Measurements from ENCODE around the gene OMP.

Gene OMP

GRCh38 chr11:77120571-77120970, 17.9 kb downstream of the OMP start:
- in situ Hi-C loops (cut with MboI; ENCODE audit: low sequenced_read_pairs) = no loop called here

- in situ Hi-C loops (cut with MboI; ENCODE audit: low sequenced_read_pairs) = no loop called here
Observed at GRCh38 chr11:77121096-77121640, 18.5 kb downstream of the OMP start.

- in situ Hi-C loops (cut with MboI; ENCODE audit: low sequenced_read_pairs) = no loop called here
Observed at GRCh38 chr11:77121876-77122575, 19.4 kb downstream of the OMP start.

- in situ Hi-C loops (cut with MboI; ENCODE audit: low sequenced_read_pairs) = no loop called here
Observed at GRCh38 chr11:77122576-77123212, 20.1 kb downstream of the OMP start.

GRCh38 chr11:77123591-77123990, 21.0 kb downstream of the OMP start:
- in situ Hi-C loops (cut with MboI; ENCODE audit: low sequenced_read_pairs) = no loop called here

GRCh38 chr11:77124041-77124440, 21.4 kb downstream of the OMP start:
- in situ Hi-C loops (cut with MboI; ENCODE audit: low sequenced_read_pairs) = no loop called here

- in situ Hi-C loops (cut with MboI; ENCODE audit: low sequenced_read_pairs) = no loop called here
Observed at GRCh38 chr11:77124488-77124887, 21.8 kb downstream of the OMP start.

- in situ Hi-C loops (cut with MboI; ENCODE audit: low sequenced_read_pairs) = loop anchor here (5.0 kb wide), 1 partner anchor 62 kb away; no protein-coding TSS in a partner anchor
Observed at GRCh38 chr11:77125191-77125590, 22.6 kb downstream of the OMP start.

GRCh38 chr11:77125695-77126094, 23.1 kb downstream of the OMP start:
- in situ Hi-C loops (cut with MboI; ENCODE audit: low sequenced_read_pairs) = loop anchor here (5.0 kb wide), 1 partner anchor 62 kb away; no protein-coding TSS in a partner anchor

GRCh38 chr11:77126156-77126775, 23.6 kb downstream of the OMP start:
- in situ Hi-C loops (cut with MboI; ENCODE audit: low sequenced_read_pairs) = loop anchor here (5.0 kb wide), 1 partner anchor 61 kb away; no protein-coding TSS in a partner anchor

GRCh38 chr11:77126861-77127234, 24.2 kb downstream of the OMP start:
- in situ Hi-C loops (cut with MboI; ENCODE audit: low sequenced_read_pairs) = loop anchor here (5.0 kb wide), 1 partner anchor 60 kb away; no protein-coding TSS in a partner anchor

GRCh38 chr11:77127235-77127911, 24.7 kb downstream of the OMP start:
- in situ Hi-C loops (cut with MboI; ENCODE audit: low sequenced_read_pairs) = loop anchor here (5.0 kb wide), 1 partner anchor 60 kb away; no protein-coding TSS in a partner anchor

GRCh38 chr11:77127920-77128691, 25.5 kb downstream of the OMP start, which contains the start of gene MYO7A:
TSS of gene MYO7A (plus strand) at chr11:77128246. CDS start at chr11:77130635, 2,389 bp downstream.
- in situ Hi-C loops (cut with MboI; ENCODE audit: low sequenced_read_pairs) = loop anchor here (5.0 kb wide), 1 partner anchor 59 kb away; no protein-coding TSS in a partner anchor

GRCh38 chr11:77129069-77129841, 26.6 kb downstream of the OMP start:
- in situ Hi-C loops (cut with MboI; ENCODE audit: low sequenced_read_pairs) = loop anchor here (5.0 kb wide), 1 partner anchor 58 kb away; no protein-coding TSS in a partner anchor

- in situ Hi-C loops (cut with MboI; ENCODE audit: low sequenced_read_pairs) = loop anchor here (5.0 kb wide), 1 partner anchor 57 kb away; no protein-coding TSS in a partner anchor
Observed at GRCh38 chr11:77129842-77130756, 27.5 kb downstream of the OMP start.

- in situ Hi-C loops (cut with MboI; ENCODE audit: low sequenced_read_pairs) = no loop called here
Observed at GRCh38 chr11:77130763-77131513, 28.3 kb downstream of the OMP start.

- in situ Hi-C loops (cut with MboI; ENCODE audit: low sequenced_read_pairs) = no loop called here
Observed at GRCh38 chr11:77131560-77131959, 28.9 kb downstream of the OMP start.
